NCI-H1436 treated with DMSO at 0.1 percent for 48 hours (cell line): ENCODE measurements around the gene SRPRB.

Experiments
- DNase-seq: peaks from one replicate; lab custom pipeline; 2025; lab: John Stamatoyannopoulos, UW

The SRPRB gene

DNA sequence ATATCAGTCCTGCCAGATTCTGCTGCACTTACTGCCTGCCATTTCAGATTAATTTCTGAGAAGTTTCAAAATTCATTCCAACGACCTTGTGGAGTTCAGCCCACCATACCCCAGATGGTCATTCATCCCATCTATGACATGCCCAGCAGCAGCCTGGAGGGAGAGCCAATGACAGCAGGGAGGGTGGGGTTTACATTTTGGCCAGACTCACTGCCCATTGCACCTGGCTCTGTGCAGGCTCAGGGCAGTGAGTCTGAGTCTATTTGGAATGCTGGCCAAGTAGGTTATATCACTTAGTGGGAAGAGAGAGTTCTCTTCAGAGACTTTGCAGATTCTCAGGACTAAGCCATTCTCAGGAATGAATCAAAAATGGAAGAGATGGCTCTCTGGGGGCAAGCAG, 21.5 kb downstream of the SRPRB start:
- no peak for DNase-seq

DNA sequence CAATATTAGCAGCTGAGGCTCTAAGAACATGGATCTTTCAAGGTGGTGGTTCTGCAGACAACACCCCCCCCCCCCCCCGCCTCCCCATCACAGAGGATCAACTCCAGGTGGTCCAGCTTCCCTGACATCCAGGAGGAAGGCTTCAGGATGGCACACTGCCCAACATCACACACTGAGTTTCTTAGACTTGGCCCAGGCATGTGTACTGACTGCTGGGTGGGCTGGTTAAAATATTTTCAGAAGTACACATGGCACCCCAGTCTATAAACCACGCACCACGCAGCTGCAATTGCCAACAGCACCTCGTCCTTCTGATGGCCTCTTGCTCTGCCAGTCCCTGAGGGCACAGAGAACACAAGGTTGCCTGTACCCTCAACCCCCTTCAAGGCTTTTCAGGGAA, 22.1 kb downstream of the SRPRB start:
- no peak for DNase-seq

DNA sequence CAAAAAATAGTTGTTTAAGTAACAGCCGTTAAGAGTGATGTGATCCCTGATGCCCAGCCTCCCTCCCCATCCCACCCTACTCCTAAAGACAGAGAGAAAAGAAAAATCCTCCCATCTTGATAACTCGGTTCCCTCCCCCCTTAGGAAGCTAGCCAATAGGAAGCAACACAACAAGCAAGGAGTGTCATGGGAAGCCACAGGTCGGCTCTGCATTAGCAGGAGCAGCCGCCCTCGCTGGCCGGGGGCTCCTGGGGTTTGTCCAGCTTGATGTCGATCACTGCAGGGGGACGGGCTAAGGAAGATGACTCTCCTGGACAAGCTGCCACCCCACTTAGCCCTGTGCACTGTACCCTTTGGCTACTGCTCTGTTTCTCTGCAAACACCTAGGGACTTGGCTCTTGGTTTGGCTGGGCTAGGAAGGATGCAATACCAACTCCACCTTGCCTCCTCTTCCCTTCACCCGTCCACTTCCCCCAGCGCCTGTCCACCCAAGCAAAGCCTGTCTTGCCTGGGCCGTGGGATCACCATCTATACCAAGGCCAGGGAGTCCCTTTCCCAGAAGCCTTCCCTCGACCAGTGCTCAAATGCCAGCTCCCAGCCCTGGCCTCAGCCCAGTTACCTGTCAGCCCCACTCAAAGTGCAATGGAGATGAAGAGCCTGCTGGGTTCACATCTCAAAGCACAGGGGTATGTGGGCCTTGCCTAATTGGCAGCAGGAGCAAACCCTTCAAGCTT, 23.1 kb downstream of the SRPRB start:
- no peak for DNase-seq

DNA sequence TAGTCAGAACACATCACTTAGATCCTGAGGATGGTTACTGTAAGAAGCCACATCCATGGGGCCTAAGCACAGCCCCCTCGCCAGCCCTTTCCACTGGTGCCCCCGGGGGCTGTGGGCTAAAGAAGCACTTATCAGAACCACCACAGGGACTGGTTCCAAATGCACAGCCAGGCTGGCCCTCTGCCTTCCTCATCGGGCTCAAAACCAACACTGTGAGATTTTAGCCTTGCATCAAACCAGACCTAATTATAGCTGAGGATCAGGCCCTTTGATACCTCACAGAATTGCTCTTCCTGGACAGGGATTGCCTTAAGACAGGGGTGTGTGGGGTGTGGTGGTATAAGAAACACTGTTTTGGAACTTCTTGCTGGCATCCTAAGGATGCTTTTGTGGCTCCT, 23.7 kb downstream of the SRPRB start:
- no peak for DNase-seq

DNA sequence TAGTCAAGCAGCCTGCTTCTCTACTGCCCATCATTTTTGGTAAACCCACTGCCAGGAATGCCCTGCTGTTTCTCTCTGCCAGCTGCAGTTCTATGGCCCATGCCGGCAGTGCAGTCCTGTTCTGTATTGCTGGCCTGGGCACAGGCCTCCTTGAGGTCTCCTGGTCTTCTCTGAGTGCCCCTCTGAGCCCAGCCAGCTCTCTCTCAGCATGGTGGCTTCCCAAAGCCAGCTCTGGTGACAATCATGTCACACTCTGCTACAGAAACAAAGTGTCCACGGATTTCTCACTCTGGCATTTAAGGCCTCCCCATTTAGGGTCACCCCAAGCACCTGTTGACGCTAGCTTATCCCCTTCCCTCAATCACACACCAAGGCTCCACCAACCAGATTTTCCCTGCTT, 24.5 kb downstream of the SRPRB start:
- no peak for DNase-seq

DNA sequence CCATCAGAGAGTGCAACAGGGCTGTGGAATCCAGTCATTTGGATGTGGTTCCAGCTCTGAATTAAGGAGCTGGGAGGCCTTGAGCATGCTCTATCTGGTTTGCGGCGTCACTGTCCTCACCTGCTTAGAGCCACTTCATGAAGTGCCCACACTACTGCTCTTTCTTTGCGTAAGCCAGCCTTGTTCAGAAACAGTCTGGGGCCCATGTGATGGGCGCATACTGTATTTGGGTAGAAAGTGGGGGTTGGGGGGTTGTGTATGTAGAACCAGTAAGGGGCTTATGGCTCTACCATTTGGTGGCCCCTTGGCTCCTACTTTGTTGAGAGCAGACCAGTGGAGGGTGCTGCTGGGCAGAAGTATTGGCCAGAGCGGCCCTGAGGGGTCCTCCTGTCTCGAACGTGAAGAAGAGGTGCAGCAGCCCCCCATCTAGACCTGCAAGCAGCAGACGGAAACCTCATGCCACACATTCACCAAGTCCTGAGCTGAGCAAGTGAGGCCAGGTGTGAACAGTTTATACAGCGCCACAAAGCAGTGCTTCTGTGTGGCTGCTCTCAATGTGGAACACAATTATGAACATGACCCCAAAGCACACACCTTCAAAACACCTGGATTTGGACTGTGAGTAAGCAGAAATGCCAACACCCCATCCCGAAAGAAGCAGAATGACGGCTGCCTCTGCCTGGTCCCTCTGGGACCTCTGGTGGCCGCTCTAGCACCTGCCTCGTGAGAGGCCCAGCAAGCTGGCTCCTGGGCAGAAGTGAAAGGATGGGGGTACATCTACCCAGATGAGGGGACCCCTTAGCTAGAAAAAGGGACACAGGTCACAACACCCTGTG, 26.6 kb downstream of the SRPRB start:
- DNase-seq: no peak

DNA sequence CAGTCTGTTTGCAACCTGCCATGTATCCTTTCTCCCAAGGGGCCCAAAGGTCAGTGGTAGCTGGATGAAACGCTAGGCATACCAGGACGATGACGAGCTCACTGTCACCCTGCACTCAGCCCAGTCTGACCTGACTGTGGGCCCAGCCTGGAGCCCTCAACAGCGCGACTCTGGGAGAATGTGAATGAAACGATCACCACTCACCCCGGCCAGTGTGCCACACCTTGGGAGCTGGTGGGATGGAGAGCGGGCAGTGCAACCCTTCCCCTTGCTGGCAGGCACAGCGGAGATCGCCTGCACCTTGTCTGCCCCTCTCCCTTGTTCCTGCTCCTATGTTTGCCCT, 27.2 kb downstream of the SRPRB start:
- no peak for DNase-seq

DNA sequence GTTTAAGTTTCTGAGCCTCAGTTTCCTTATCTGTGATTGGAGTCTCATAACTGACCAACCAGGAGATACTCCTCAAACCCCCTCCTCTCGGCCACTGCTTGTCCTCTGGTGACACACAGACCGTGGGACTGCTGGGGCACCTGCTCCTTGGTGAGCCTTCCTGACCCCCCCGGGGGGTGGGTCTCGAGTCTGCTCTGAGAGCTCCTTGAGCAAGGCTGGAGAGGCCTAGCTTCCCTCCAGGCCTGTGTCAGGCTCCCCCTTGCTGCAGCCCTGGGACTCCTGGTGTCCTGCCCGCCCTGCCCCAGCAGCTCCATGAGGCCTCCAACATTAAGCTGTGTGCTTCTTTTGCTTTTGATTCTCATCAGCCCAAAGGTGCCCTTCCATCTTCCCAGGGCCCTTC, 27.7 kb downstream of the SRPRB start:
- no peak for DNase-seq

DNA sequence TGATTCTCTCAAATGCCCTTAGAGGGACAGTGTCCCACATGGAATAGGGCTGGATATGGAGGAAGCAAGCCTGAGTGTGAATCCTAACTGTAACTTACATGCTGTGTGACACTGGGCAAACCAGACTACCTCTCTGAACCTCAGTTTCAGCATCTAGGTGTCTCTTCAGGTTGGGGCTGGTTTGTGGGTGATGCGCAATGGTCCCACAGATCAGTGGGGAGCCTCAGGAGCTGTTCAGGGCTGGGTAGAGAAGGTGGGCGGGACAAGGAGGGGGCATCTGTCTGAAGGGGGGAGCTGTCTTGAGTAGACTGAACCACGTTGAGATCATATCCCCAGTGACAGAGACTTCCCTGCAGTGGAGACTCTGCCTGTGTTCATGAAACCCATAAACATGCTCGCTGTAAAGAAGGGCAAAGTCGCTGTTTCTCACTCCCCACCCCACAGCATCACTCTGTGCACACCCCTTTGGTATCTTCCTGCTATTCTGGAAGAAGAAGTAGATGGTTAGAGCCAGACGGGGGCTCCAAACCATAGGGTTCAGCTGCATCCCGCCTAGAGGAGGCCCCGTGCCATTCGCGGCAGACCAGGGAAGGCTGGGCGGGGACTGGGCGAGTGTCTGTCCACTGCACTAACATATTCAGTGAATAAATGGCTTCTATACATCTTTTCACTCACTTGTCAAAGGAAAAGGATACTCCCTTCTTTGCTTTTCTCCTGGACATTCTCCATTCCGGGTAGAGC, 28.4 kb downstream of the SRPRB start:
- DNase-seq: no peak

DNA sequence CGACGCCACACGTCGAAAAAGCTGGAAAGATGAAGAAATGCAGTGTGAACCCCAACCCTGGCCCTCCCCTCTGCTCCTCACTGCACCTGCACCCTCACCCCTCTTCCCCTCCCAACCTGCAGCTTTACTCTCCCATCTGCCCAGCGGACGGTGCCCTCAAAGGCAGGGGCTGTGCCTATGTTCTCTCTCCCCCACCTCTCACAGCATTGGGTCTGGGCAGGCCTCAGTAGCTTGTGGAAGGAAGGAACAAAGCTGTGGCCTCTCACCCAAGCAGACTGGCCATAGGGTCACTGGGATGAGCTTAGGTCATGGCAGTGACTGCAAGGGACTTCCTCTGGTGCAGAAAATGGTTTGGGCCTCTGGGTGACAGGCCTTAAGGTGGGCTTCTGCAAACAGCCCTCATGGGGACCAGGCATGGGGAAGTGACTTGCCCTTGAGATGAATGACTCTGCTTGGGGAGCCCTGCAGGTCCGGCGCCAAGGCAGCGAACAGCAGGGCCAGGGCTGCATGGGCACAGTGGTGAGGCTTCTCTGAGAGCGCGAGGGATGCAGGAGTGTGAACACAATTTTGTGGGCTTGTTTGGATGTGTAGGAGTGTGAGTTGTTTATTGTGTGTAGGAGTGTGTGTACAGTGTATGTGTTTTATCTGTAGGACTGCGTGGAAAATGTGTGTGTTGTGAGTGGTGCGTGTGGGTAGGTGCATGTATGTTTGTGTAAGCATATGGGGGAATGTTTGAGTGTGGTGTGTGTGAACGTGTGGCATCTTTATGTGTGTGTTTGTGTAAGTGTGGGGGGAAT, 29.2 kb downstream of the SRPRB start:
- no peak for DNase-seq

DNA sequence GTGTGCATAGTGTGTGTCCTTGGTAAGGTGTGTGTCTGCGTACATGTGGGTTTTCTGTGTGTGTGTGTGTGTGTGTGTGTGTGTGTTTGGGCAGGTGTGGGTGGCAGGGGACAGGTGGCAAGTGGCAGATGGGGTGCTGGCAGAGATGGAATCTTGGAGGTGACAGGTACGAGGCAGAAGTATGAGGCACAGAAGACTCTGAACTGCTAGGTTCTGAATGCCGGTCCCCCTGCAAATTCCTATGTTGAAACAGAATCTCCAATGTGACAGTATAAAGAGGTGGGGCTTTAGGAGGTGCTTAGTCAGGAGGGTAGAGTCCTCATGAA, 29.8 kb downstream of the SRPRB start:
- no peak for DNase-seq

DNA sequence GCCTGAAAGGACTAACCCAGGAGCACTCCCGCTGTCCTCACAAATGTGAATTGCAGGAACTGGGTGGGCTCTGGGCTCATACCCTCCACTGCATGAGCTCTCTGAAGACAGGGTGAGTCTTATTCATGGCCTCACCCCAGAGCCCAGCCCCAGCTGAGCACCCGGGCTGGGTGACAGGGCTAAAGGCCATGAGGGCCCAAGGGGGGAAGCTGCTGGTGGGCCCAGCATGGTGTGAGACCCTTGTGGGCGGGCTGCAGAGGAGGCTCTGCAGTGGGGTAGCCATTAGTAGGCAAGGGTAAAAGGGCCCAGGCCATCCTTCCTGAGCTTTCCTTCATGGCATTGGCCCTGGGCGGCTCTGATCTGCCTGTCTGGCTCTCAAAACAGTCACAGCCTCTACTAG, 30.3 kb downstream of the SRPRB start:
- no peak for DNase-seq

DNA sequence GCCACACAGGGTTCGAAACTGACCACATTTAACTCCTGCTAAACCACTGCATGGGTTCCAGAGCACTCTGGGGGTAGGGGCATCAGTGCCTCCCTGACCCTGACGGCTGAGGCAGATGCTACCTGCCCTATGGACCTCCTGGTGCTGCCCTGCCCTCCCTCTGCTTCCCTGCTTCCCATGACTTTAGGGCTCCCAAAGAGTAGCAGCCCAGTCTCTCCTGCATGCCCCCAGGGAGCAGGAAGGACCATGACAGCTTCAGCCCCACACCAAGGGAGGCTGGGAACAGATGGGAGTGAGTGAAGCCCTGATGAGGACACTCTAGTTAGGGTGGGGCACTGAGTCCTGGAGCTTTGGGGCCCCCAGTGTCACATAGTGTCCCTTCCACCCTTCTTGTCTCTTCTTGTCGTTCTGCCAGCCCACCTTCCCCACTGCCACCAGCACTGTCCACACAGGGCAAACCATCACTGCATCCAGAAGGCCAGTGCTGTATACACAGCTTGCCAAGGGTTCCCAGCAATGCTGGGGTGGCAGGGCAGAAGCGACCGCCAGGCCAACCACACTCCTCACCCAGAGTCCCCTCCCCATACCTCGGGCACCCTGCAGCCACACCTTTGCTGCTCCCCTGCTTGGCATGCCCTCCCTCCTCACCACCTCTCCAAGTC, 31.0 kb downstream of the SRPRB start:
- no peak for DNase-seq

DNA sequence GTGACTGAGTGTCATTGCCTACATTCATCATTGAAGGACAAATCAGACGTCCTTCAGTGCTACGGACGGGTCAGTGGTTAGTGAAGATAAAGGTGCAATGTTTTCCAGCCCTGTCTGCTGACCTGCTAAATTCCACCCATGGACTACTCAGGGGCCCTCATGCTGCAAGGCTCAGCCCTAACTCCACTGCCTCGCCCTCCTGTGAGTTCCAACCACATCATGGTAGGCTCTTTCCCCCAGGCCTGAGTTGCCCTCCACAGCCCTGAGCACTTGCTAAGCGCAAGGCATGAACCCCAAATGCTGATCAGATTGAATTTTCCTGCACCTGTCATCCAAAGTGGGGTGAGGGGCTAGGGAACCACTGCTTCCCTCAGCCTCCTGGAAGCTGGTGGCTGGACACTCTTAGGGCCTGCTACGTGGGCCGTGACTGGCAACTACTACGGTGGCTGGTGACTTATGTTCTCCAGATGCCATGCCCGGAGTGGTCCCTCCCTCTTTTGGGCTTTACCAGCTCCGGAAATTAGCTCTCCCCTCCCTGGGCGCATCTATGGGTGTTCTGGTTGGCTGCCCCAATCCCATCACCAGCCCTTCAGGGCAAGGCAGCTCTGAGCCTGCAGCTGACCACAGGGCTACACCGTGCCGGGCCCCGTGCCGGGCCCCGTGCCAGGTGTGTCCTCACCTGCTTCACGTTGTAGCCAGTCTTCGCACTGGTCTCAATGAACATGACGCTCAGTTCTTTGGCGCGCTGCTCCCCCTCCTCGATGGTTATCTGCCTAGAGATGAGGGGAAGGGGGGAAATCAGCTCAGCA, 32.1 kb downstream of the SRPRB start:
- no peak for DNase-seq

DNA sequence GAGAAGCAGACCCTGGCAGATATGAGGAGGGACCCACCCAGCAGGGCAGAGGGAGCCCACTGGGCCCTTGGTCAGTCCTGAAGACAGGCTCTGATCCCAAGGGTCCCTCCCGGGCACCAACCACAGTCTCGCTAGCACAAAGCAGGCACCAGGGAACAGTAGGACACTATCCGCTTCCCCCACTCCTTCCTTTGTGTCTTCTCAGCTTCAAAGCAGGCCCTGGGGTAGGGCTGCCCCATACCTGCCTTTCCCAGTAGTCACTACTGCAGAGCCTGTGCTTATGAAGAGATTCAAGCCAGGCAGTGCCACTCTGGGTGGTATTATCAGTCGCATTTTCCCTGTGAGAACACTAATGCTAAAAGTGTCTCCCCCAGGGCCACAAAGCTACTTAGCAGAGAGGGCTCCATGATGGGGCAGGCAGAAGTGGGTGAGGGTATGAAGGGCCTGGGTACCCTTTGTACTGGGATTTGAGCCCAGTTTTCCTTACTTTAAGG, 32.7 kb downstream of the SRPRB start:
- no peak for DNase-seq

DNA sequence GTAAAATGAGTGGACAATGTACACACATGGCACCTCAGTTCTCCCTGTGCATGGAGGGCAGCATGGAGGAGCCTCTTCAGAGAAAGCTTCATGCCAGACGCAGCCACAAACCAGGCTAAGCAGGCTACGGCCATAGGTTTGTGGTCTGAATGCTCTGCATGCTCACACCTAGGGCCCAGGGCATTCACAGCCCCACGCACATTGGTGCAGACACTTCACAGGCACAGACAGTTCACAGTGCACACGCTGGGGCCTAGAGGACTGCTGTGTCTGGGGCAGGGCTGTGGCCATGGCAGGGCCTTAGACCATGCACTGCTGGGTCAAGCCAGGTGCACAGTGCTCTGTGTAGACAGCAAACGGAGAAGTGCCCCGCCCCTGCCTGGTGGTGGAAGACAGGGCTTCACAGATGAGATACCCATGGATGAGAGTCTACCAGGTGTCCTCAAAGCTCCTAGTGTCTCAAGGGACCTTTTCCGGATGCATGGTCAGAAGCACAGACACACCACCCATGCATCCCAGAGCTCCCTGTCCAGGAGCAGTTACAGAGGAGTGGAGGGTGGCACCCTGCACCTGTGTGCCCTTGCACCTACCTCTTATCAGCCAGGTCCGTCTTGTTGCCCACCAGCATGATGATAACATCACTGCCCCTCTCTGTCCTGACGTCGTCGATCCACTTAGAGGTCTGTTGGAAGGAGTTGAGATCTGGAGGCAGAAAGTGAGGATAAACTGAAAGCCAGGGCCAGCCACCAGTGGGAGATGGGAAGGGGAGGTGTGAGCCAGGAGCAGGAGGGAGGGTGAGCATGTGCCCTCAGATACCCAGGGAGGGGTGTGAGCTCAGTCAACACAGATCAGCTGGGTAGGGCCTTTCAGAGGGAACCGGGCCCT, 33.5 kb downstream of the SRPRB start:
- DNase-seq: no peak

DNA sequence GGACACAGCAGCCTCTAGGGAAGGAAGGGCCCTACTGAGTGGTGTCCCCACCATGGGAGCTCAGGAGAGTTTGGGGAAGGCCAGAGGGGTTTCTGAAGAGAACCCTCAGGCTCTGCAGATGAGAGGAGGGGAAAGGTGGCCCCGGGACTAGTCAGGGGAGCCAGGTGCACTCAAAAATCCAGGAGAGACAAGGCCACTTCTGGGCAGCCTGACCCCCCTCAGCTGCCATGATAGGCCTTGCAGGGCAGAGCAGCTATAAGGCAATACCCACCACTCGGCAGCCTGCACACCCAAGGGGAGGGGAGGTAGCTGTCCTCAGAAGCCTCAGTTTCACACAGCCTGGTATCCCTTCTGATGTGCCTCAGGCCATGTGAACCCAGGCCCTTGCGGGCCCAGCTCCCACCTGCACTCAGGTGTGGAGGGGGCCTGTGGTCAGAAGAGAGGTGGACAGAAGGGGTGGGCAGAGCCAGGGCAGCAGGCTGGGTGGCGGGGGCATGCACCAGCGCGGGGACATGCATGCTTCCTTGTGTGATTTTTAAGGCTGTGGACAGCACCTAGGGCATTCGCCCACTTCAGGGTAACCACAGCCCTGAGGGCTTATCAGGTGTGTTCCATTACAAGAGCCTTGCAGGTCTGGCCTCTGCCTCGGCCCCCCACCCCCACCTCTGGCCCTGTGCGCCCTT, 34.6 kb downstream of the SRPRB start:
- no peak for DNase-seq

DNA sequence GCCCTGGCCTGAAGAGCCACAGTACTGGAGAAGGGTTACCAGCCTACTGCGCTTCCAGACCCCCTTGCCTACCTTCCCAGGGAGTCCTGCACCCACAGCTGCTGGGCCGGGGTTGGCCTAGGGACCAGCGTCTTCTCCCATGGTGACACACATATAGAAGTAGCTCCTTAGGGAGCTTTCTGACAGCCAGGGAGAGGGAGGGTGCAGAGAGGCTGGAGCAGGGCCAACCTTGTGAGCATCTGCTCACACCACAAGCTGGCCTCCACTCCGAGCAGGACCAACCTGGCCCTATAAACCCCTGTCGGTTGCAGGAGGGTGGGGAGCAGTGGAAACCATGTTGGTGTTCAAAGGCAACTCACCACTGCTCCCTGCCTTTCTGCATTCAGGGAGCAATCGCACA, 35.2 kb downstream of the SRPRB start:
- DNase-seq: no peak

DNA sequence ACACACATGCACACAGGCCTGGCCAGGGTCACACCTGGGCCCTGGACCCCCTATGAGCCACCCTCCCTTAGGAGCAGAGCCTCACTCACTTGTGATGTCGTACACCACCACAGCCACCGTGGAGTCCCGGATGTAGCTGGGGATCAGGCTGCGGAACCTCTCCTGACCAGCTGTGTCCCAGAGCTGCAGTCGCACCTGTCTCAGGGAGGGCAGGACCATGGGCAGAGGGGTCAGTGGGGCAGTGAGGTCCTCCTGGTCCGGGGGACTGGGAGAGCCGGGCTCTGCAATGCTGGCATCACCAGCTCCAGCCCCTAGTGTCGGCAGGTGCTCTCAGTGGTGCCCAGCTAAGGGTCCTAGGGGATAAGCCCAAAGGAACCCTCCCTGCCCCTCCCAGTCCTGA, 35.6 kb downstream of the SRPRB start:
- no peak for DNase-seq
